KMS-11 (cell line): Measurements from ENCODE around the gene ADAM12.

Experiments
- H2AFZ ChIP-seq: fragments of 200-600 bp; sonication (generic); 2 replicates; pipeline ENCODE4 v1.6.1; 2016; ENCODE audit warnings: antibody characterized with exemption, mixed run types, low read depth
- H3K27ac ChIP-seq: fragments of 200-600 bp; sonication (generic); 2 replicates; pipeline ENCODE4 v1.6.1; 2016; ENCODE audit warnings: mild to moderate bottlenecking, mixed run types
- H3K27me3 ChIP-seq: fragments of 200-600 bp; sonication (generic); 2 replicates; pipeline ENCODE4 v1.6.1; 2017; ENCODE audit warnings: mild to moderate bottlenecking, low read depth, mixed run types, moderate library complexity; ENCODE audit not compliant: insufficient read depth
- H3K36me3 ChIP-seq: fragments of 200-600 bp; sonication (generic); 2 replicates; pipeline ENCODE4 v1.6.1; 2017; ENCODE audit warnings: mild to moderate bottlenecking, mixed run types; ENCODE audit not compliant: insufficient read depth
- H3K4me1 ChIP-seq: fragments of 200-600 bp; sonication (generic); 2 replicates; pipeline ENCODE4 v1.6.1; 2016; ENCODE audit warnings: mild to moderate bottlenecking, low read depth, mixed run types; ENCODE audit not compliant: poor library complexity, severe bottlenecking
- H3K4me2 ChIP-seq: fragments of 200-600 bp; sonication (generic); 2 replicates; pipeline ENCODE4 v1.7.0; 2016; ENCODE audit warnings: mild to moderate bottlenecking, mixed run types
- H3K4me3 ChIP-seq: fragments of 200-600 bp; sonication (generic); IDR thresholded peaks from 2 replicates; pipeline ENCODE4 v1.6.1; 2017; ENCODE audit warnings: low read depth, low read length, mixed read lengths; ENCODE audit not compliant: insufficient read depth
- H3K79me2 ChIP-seq: fragments of 200-600 bp; sonication (generic); 2 replicates; pipeline ENCODE4 v1.6.1; 2016; ENCODE audit warnings: low read depth, mixed run types; ENCODE audit not compliant: insufficient read depth
- H3K9ac ChIP-seq: fragments of 200-600 bp; sonication (generic); 2 replicates; pipeline ENCODE4 v1.6.1; 2016; ENCODE audit warnings: mild to moderate bottlenecking, mixed run types
- H4K20me1 ChIP-seq: fragments of 200-600 bp; sonication (generic); 2 replicates; pipeline ENCODE4 v1.6.1; 2016; ENCODE audit warnings: mild to moderate bottlenecking, mixed run types; ENCODE audit not compliant: insufficient read depth
- CTCF ChIP-seq: fragments of 200-600 bp; sonication (generic); conservative IDR thresholded peaks from 2 replicates; pipeline ENCODE4 v1.6.1; 2017; ENCODE audit warnings: low read depth, mild to moderate bottlenecking, antibody characterized with exemption, low read length, moderate library complexity, mixed read lengths

The ADAM12 gene

DNA sequence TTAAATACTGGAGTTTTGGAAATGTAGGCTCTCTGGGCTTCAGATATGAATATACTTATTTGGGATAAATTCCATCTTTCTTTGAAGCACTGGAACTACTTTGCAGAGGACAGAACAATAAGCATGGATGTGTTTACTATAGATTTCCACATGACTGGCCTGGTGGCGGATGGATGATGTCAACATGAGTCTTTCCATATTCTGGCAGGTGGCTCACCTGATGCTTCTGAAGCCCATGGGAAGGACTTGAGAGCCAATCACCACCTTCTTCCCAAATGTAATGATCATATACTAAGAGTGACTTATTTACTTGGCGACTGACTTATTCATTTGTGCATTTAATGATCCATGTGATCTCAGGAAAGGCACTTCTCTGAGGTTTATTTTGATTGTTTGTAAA, 381.4 kb downstream of the ADAM12 start:
- Histone ChIP-seq H3K9ac (no peak overlapping the region), H3K27ac (no peak overlapping the region)
- no peak for TF ChIP-seq CTCF

GRCh38 chr10:126006264-126006663, 382.0 kb downstream of the ADAM12 start:
- Histone ChIP-seq H3K79me2 (no peaks in the 10 kb centered on the region), H4K20me1 (no peaks in the 10 kb centered on the region)
- no peak for TF ChIP-seq CTCF

More for the DNA sequence above, 381.4 kb downstream of the ADAM12 start:
- H3K4me1 ChIP-seq = no peaks in the 10 kb centered on the region
- no peak overlapping the region for H3K4me2 ChIP-seq
- no peaks in the 10 kb centered on the region for H3K36me3 ChIP-seq
- H3K79me2 ChIP-seq = no peaks in the 10 kb centered on the region
- H3K4me3 ChIP-seq = no peak overlapping the region
- H3K27me3 ChIP-seq = no peaks in the 10 kb centered on the region
- H2AFZ ChIP-seq = no peak overlapping the region
- H4K20me1 ChIP-seq = no peaks in the 10 kb centered on the region

DNA sequence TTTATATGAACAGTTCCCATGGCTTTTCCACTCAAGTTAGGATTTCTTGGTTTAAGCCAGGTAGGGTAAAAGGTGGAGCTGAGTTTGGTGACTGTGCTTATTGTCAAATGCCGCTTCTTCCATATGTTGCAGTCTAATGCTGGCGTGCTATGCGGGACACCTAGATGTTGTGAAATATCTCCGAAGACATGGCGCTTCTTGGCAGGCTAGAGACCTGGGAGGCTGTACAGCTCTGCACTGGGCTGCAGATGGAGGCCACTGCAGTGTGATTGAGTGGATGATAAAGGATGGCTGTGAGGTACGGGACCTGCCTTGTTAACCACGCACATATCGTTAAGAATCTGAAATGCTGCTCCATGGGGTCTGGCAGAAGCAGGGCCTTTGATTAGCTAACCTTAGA, 383.5 kb downstream of the ADAM12 start:
- TF ChIP-seq CTCF = no peak
- Histone ChIP-seq H3K79me2 (no peaks in the 10 kb centered on the region), H3K9ac (no peak overlapping the region), H3K4me2 (no peak overlapping the region), H3K4me1 (no peaks in the 10 kb centered on the region), H3K27ac (no peak overlapping the region), H3K36me3 (no peaks in the 10 kb centered on the region), H2AFZ (no peak overlapping the region), H4K20me1 (no peaks in the 10 kb centered on the region), H3K27me3 (no peaks in the 10 kb centered on the region), H3K4me3 (no peak overlapping the region)

More at GRCh38 chr10:126006264-126006663, 382.0 kb downstream of the ADAM12 start:
- H3K4me2 ChIP-seq = no peak overlapping the region
- no peak overlapping the region for H3K27ac ChIP-seq
- H3K27me3 ChIP-seq = no peaks in the 10 kb centered on the region
- H3K9ac ChIP-seq = no peak overlapping the region
- no peaks in the 10 kb centered on the region for H3K4me1 ChIP-seq
- no peak overlapping the region for H2AFZ ChIP-seq
- H3K36me3 ChIP-seq = no peaks in the 10 kb centered on the region
- no peak overlapping the region for H3K4me3 ChIP-seq

DNA sequence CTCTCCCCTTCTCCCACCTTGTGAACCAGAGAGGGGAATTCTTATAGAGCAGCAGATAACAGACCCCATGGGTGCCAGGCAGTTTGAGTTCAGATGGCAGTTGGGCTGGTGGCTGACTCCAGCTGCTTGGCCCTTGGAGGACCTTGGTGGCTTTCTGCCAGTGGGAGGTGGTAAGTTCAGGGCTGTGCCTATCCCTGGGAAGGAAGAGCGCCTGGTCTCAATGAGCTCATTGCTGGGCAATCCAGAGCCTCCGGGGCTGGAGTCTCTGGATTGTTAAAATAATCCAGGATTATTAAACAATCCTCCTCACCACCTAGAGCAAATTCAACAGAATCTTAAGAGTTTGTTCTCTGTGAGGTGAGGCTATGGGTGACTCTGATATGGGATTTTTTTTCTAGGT, 386.7 kb downstream of the ADAM12 start:
- Histone ChIP-seq H3K4me1 (no peaks in the 10 kb centered on the region), H3K79me2 (no peaks in the 10 kb centered on the region), H3K36me3 (no peaks in the 10 kb centered on the region), H3K4me3 (no peak overlapping the region), H3K4me2 (no peak overlapping the region), H3K9ac (no peak overlapping the region), H4K20me1 (no peaks in the 10 kb centered on the region), H3K27me3 (no peaks in the 10 kb centered on the region), H2AFZ (no peak overlapping the region), H3K27ac (no peak overlapping the region)
- TF ChIP-seq CTCF = no peak
